MCF 10A (cell line): Measurements from ENCODE around the gene HPS6. TPM values are rescaled to one million over a fixed set of nuclear protein-coding genes. Genes with fewer than 3 reads are reported as not detected.

Experiments used
- BruUV-seq: library from RNA; stranded (reverse); fragments of 400-500 nt; replicated peaks from 2 replicates; lab custom pipeline; 2021; lab: Mats Ljungman, UMichigan
- CTCF ChIA-PET: fragments of 300-600 bp; sonication (Branson Sonifier 250); formaldehyde crosslinking; extraction: SDS; loops from one replicate; lab custom pipeline; 2021; ENCODE audit warnings: antibody characterized with exemption, inconsistent platforms; lab: Yijun Ruan, JAX
- POLR2A ChIA-PET: fragments of 300-600, 350-650 bp; sonication (Branson Sonifier 250); formaldehyde crosslinking; extraction: SDS; loops from one replicate; lab custom pipeline; 2020; ENCODE audit warnings: antibody characterized with exemption, inconsistent platforms; lab: Yijun Ruan, JAX
- DNase-seq: peaks from one replicate; pipeline ENCODE4 v3.0.0-alpha.2; 2018; ENCODE audit not compliant: unreplicated experiment
- H3K27ac Mint-ChIP-seq: one replicate; pipeline ENCODE4 v1.8.0; 2022; ENCODE audit warnings: mild to moderate bottlenecking, low read depth, mixed read lengths; ENCODE audit not compliant: unreplicated experiment
- H3K27me3 Mint-ChIP-seq: one replicate; pipeline ENCODE4 v1.8.0; 2022; ENCODE audit warnings: mixed read lengths; ENCODE audit not compliant: insufficient read depth, unreplicated experiment
- H3K36me3 Mint-ChIP-seq: one replicate; pipeline ENCODE4 v1.8.0; 2022; ENCODE audit warnings: mild to moderate bottlenecking, moderate library complexity, mixed read lengths; ENCODE audit not compliant: insufficient read depth, unreplicated experiment
- H3K4me1 Mint-ChIP-seq: one replicate; pipeline ENCODE4 v1.8.0; 2022; ENCODE audit warnings: mixed read lengths; ENCODE audit not compliant: insufficient read depth, unreplicated experiment
- H3K4me3 Mint-ChIP-seq: one replicate; pipeline ENCODE4 v1.8.0; 2022; ENCODE audit warnings: mild to moderate bottlenecking, moderate library complexity, mixed read lengths; ENCODE audit not compliant: unreplicated experiment
- H3K9me3 Mint-ChIP-seq: one replicate; pipeline ENCODE4 v1.8.0; 2022; ENCODE audit warnings: mixed read lengths; ENCODE audit not compliant: unreplicated experiment
- CTCF ChIP-seq: fragments of 200-600 bp; IDR thresholded peaks from one replicate; pipeline ENCODE4 v1.8.0; 2022; ENCODE audit warnings: antibody characterized with exemption, mild to moderate bottlenecking; ENCODE audit not compliant: unreplicated experiment
- intact Hi-C: fragments of 100-400 bp; cut with micrococcal nuclease; formaldehyde crosslinking; loops from 2 replicates; pipeline ENCODE4 v1.14.1; 2022
- total RNA-seq: library from RNA; stranded (reverse); gene quantifications from 2 replicates; pipeline ENCODE4 v1.2.3, GENCODE V29; 2022

HPS6 gene
- total RNA-seq, 1 experiment from 2014 or later, result 15.0 TPM

- intact Hi-C loops, result loop anchor here (1.0 kb wide), 3 partner anchors 9 to 247 kb away; partner anchors contain the start of genes ARMH3 and OGA
- CTCF ChIA-PET, result interaction anchor here (0.6 to 2.7 kb wide), 7 partner anchors 31 to 229 kb away, joined by 3 to 12 read pairs (median 4); no protein-coding TSS in a partner anchor
- peaks cover 16% of the 10 kb centered on the region for H3K4me1 Mint-ChIP-seq
These were observed 631 bp downstream of the HPS6 start for GRCh38 chr10:102065561-102066398.

DNA sequence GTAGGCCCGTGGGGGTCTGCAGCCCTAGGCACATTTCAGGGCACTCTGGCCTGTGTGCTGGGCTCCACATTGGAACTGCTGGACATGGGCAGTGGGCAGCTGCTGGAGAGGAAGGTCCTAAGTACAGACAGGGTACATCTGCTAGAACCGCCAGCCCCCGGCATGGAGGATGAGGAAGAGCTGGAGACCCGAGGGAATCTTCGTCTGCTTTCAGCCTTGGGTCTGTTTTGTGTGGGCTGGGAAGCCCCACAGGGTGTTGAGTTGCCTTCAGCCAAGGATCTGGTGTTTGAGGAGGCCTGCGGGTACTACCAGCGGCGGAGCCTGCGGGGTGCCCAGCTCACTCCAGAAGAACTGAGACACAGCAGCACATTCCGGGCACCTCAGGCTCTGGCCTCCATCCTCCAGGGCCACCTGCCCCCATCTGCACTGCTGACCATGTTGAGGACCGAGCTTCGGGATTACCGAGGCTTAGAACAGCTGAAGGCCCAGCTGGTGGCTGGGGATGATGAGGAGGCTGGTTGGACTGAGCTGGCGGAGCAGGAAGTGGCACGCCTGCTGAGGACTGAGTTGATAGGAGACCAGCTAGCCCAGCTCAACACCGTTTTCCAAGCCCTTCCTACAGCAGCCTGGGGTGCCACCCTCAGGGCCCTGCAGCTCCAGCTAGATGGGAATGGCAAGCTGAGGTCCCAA, 1.4 kb downstream of the HPS6 start:
- H3K27ac Mint-ChIP-seq, result peak overlapping the region; percentile 75
- intact Hi-C loops, result no loop called here
- H3K36me3 Mint-ChIP-seq, result peaks cover 17% of the 10 kb centered on the region
- TSS peak; percentile 31 for BruUV-seq
- H3K27me3 Mint-ChIP-seq, result no peaks in the 10 kb centered on the region
- peak overlapping the region; percentile 83 for H3K4me3 Mint-ChIP-seq
- ChIA-PET CTCF (interaction anchor here (0.5 to 3.1 kb wide), 11 partner anchors 9 to 230 kb away, joined by 3 to 12 read pairs (median 4); no protein-coding TSS in a partner anchor), POLR2A (interaction anchor here (1.0 to 2.5 kb wide), 7 partner anchors 10 to 248 kb away, joined by 3 to 25 read pairs (median 9); partner anchors contain the start of genes ARMH3 and OGA)
- peaks cover 16% of the 10 kb centered on the region for H3K4me1 Mint-ChIP-seq
- TF ChIP-seq CTCF, result no peak
- H3K9me3 Mint-ChIP-seq, result no peaks in the 10 kb centered on the region
- DNase-seq, result no peak

More at GRCh38 chr10:102065561-102066398, 631 bp downstream of the HPS6 start:
- POLR2A ChIA-PET, result interaction anchor here (0.5 to 2.5 kb wide), 13 partner anchors 9 to 454 kb away, joined by 3 to 25 read pairs (median 4); partner anchors contain the start of genes ARMH3, LDB1, NFKB2 and NPM3
- peak overlapping the region; percentile 75 for H3K27ac Mint-ChIP-seq
- peak; percentile 18 for DNase-seq
- no peaks in the 10 kb centered on the region for H3K9me3 Mint-ChIP-seq
- H3K27me3 Mint-ChIP-seq, result no peaks in the 10 kb centered on the region
- H3K4me3 Mint-ChIP-seq, result peak overlapping the region; percentile 83
- peaks cover 17% of the 10 kb centered on the region for H3K36me3 Mint-ChIP-seq
- no peak for TF ChIP-seq CTCF
- no TSS peak for BruUV-seq

GRCh38 chr10:102067091-102067916, 2.2 kb downstream of the HPS6 start:
- DNase-seq, result no peak
- no peak for TF ChIP-seq CTCF
- no peaks in the 10 kb centered on the region for H3K9me3 Mint-ChIP-seq
- H3K4me3 Mint-ChIP-seq, result peak overlapping the region; percentile 59
- peaks cover 16% of the 10 kb centered on the region for H3K4me1 Mint-ChIP-seq
- BruUV-seq, result no TSS peak
- no peaks in the 10 kb centered on the region for H3K27me3 Mint-ChIP-seq
- POLR2A ChIA-PET, result interaction anchor here (0.7 to 2.5 kb wide), 9 partner anchors 11 to 373 kb away, joined by 3 to 25 read pairs (median 4); partner anchors contain the start of gene ARMH3
- intact Hi-C loops, result no loop called here
- CTCF ChIA-PET, result interaction anchor here (0.5 to 3.1 kb wide), 14 partner anchors 8 to 232 kb away, joined by 3 to 12 read pairs (median 4); no protein-coding TSS in a partner anchor
- no peak overlapping the region for H3K27ac Mint-ChIP-seq
- H3K36me3 Mint-ChIP-seq, result peaks cover 17% of the 10 kb centered on the region
